ENCODE results near the gene NAALADL2.
"Not testable (repeated sequence)": the region's sequence is repeated elsewhere in the genome, so short reads cannot be mapped to it uniquely, and the experiment has no call there.

The NAALADL2 gene

DNA sequence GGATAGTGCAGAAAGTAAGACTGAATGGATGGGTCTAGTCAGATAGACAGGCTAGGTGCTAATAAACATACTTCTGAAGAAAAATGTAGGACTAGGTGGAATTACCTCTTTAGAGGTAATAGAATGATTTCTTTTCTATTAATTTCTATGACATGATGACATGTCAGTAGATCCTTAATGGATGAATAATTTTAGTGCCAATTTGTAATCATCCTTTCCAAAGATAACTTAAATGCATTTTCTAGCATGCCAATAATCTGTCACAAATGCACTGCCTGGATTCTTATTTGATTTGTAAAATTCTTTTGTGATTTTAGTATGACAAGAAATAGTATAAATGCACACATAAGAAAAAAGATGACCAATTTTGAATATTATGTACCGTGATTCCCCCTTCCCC is 356.7 kb downstream of the NAALADL2 start:
- DNase-seq, result no peak

DNA sequence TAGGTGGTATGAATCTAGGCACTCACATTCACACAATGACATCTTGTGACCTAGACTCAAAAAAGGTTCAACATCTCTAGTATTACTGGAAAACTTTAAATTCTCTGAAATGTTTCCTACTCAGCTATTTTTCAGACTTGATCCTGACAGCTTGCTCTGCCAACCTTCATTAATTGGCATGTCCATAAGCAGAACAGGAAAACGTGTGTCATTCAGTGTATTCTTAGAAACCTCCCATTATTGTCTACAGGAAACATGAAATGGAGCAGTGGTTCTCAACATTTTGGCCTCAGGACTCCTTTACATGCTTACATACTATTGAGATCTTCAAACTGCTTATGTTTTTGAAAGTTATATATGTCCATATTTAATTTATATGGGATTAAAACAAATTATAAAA is 363.2 kb downstream of the NAALADL2 start:
- no peak for DNase-seq

DNA sequence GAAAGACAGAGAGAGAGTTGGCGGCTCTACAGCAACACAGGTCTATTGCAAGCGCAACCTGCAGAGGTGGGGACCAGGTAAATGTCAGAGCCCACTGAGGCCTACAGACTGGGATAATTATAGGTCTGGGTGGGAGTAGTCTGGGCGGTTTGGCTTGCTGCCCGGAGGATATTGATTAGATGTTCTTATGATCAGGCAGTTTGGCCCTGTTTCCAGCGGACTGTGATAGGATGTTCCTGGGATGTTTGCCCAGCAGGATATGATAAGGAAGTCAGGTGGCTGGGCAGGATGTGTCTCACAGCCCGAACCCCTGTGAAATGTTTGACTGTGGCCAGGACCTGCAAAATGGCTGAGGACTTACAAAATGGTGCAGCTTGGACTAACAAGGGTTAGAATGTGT is 364.9 kb downstream of the NAALADL2 start:
- DNase-seq, result no peak

DNA sequence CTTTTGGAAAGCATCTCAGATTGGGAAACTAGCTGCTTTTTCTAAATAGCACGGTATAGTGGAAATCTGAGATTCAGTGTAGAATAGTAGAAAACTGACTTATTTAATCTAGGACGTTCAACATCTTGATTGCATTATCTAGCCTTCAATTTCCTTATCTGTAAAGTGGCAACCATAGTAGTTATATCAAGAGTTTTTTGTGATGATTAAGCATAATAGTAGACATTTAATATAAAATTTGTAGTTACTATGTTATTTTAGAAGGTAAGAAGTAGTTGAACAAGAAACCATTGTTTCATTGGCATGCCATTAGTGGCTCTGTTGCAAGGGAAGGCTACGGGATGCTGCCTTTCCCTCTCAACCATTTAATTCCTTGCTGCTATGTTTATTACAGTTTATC is 367.3 kb downstream of the NAALADL2 start:
- no peak for DNase-seq

DNA sequence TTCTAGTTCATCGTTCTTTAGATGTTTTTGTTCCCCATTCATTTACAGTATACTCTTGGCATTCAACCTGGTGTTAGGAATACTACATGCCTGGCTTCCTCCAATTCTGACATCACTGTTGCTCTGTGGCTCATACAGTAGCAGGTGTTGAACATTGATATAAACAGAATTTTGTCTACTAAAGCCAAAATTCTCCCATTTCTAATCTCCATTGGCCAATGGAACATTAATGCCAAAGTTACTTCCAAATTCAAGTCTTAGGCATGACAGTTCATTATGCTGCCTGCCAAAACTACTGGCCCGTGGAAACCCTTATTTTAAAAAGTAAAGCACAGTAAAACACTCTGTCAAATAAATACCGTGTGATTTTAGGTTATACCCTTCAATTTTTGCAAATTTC is 368.0 kb downstream of the NAALADL2 start:
- DNase-seq, result no peak

DNA sequence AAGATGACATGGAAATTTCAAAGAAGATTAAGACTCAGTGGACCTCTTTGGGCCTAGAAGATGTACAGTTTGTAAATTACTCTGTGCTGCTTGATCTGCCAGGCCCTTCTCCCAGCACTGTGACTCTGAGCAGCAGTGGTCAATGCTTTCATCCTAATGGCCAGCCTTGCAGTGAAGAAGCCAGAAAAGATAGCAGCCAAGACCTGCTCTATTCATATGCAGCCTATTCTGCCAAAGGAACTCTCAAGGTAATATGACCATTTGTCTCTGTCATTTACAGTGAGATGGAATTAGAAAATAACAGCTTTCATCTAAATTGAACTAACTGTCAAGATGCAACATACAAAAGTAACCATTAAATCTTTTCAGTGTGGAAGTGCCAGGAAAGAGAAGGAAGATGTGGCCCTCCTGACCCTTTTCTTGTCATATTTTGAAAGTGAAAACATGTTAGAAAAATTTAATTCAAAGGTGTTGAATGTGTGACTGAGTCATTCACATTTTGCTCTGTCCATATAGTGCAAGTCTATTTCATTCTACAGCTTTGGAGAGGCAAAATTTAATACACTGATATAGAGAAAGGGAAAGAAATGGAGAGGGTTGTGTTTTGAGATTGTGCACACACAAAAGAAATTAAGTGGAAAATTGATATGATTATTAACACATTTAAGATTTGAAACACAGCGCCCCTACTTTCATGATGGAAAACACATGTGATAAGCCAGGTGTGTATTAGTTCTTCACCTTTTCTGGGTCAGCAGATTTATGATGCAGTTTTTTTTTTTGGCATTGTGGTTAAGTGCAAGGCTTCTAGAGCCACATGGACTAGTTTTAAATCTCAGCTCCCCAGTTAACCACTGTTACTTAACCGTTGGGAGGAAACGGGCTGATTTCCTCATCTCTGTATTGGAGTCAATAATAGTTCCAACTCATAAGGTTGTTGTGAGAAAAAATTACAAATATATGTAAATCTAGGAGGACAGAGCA is 375.1 kb downstream of the NAALADL2 start:
- no peak for DNase-seq

DNA sequence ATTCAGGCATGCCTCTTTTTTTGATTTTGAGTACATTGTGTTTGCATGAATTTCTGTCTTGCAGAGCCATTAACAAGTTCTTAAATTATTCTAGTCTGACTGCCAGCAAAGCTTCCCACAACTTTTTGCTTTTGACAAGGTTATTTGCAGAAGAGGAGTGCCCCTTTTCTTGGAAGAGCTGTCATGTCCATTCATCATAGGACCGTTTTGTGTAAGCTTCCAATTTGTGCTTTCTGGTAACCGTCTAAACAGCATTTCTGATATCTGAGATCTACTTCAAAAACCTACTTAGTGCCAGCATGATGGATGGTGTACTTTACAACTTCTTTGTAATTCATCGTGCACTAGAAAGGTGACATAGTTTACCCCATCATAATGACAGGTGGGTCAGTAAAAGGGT is 379.7 kb downstream of the NAALADL2 start:
- DNase-seq, result no peak

DNA sequence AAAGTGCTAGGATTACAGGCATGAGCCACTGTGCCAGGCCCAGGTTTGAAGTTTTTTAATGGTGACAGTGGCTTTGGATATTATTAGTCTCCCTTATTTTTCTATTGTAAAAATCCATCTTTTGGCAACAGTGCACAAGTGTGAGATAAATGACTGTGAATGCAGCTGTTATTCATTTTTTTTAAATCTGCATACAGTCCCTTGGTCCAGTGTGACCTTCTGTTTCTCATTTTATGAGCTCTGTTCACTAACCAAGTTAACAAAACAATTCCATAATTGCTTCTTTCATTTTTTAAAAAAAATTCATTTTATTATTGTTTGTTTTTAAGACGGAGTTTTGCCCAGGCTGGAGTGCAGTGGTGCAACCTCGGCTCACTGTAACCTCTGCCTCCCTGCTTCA is 381.8 kb downstream of the NAALADL2 start:
- no peak for DNase-seq

DNA sequence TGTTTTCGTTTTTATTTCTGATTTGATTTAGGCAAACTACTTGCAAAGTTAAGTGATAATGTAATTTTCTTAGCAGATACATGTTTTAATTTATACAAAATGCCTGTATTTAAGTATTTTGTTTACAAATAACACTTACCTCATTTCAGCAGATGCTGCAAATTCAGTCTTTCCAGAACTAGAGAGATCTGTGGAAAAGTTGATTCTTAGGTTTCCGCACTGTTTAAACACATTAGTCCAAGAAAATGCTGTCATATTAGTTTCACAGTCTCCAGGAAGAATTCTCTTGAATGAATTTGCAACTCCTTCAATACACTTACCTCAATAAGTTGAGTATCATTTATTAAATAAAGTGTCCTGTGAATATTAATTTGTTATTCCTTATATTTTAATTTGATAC is 383.1 kb downstream of the NAALADL2 start:
- no peak for DNase-seq

DNA sequence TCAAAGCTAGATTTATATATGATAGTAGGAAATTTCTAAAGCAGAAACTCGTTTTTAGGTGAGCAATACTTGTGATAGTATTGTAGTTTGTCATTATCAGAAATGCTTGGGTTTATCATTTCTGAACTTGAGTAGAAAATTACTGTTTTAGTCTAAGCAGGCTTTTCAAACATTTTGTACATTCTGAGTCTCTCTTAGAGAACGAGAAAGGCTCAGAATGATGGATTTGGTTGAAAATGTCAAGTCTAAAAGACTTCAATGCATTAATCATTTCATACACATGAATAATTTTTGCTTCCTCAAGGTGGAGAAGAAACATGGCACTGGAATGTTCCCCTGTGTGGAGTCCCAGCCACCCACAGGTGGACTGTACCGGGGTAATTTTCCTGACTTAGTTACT is 387.1 kb downstream of the NAALADL2 start:
- DNase-seq, result no peak

DNA sequence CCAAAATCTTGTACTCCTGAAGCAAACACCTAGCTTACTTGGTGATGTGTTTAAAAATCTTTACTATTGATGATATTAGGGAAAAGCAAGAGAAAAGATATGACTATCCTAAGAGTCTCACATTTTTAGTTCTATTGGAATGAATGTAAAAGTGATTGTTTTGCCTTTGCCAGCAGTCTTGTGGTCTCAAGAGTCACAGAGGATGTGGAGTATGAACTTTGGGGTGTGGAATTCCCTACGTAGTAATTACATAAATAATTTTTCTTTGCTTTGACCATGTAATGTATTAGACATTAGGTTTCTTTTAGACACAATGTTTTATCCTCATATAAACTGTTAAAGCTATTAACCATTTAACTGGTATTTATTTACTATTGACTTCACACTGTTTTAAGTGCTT is 387.6 kb downstream of the NAALADL2 start:
- no peak for DNase-seq

DNA sequence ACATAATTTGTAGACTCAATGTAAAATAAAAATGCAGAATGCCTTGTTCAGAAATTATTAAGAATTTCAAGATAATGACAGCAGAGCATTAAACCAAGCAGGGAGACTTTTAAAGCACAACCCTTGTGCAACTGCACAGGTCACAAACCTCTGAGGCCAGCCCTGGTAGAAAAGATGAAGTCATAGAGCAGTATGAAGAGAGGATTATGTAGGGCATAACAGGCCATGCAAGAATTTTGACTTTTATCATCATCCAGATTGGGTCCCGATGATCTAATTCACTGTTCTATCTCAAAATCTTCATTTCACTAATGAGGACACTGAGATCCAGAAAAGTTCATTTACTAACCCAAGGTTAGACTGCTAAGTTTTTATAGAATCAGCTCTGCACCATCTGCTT is 388.5 kb downstream of the NAALADL2 start:
- DNase-seq, result no peak

DNA sequence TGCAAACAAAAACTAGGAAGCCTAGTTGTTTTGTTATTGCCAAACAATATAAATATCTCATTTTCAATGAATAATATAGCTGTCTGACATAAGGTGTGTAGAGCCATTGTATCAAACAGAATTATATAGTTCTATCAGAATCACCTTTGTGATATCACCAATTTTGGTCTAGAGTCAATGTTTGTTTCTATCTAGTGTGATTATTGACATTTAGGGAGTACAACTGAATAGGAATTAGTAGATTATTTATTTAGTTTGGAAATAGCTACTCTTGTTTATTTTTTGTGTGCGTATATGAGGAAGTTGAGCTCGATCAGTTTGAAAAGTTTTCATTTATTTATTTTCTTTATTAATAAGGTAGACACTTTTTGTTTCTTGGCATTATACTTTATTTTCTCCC is 389.7 kb downstream of the NAALADL2 start:
- DNase-seq, result no peak

DNA sequence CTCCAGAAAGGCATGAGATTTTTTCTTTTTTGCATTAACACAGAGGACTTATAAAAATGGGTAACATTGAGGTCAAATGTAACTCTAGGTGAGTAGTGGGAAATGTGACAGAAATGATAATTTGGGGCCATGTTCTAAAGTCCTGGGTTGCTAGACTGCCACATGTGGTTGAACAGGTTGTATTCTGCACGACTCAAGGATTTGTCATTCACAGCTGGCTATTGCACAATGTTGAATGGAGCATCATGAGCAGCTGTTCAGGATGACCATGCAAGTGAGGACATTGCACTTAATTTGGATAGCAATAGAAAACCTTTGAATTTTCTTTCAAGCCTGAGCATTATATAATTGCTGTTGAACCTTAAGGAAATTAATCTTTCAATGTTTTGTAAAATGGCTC is 396.6 kb downstream of the NAALADL2 start:
- no peak for DNase-seq

DNA sequence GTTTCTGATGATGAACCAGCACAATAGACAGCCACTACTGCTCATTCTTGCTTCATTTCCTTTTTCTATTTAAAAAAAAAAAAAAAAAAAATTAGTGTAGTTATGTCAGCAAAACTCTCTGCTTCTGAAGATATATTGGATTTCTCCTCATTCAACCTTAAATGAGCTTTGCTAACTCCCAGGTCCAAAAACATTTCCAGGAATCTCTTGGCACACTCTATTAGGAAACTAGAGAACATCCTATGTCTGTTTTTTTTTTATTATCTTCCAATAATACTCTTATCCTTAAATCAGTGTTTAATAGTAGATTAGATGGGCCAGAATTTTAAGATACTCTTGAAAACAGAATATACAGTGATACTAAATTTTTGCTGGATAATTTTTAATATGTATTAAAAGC is 398.0 kb downstream of the NAALADL2 start:
- DNase-seq, result no peak

DNA sequence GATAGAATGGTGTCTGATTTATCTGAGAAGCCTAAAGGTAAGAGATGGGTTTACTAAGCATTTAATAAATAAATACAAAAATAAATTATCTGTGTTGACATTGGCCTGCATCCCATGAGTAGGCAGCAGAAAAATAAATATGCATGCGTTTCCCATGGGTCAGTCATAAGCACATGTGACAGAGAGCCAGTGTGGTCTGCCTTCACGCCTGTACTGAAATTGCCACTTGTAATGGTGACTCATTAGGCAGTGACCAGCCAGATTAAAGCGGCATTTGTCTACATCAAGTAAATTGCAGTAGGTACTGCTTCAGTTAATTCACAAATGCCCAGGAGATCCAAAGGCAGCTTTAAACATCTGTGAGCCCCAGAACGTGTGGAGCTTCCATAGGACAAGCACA is 399.6 kb downstream of the NAALADL2 start:
- no peak for DNase-seq

DNA sequence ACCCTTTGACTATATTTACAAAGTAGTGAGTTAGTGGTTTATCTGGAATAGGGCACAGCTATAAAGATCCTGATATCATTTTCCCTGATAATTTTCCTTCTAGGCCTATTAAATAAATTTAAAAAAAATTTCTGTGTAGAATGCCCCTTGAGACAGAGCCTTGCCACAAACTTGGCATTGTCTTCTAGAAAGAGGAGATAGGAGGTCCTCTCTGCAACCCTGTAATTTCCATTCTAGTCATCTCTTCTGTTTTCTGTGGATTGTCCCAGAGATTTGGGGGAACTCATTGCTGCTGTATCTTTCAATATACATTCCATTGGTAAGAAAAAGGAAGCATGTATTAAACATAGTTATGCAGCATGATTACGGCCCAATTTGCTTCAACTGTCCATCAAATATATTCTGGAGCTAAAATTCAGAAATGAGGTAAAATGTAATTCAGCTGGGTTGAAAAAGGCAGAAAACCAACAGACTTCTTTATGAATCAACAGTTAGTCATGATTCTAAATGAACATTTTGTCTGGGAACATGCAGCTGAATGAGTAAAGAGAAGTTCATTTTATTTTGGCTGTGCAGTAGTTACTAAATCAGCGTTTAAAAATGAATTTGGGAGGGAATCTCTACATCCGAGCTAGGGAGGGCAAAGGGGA is 401.1 kb downstream of the NAALADL2 start:
- no peak for DNase-seq

DNA sequence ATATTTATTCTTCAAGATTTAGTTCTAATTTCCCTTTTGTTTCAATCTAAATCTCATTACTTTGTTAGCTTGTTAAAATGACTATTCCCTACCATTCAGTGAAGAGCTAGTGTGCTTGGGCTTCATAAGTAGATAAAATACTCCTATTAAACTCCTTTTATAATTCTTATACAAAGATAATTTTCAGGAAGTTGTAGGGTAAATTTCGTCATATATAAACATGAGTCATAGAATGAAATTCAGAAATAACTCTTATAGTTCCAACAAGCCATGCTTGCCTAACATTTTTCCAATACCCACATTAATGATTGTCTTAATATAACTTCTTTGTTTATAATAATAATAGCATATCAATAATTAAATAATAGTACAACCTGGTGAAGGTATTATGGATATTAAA is 407.3 kb downstream of the NAALADL2 start:
- no peak for DNase-seq

DNA sequence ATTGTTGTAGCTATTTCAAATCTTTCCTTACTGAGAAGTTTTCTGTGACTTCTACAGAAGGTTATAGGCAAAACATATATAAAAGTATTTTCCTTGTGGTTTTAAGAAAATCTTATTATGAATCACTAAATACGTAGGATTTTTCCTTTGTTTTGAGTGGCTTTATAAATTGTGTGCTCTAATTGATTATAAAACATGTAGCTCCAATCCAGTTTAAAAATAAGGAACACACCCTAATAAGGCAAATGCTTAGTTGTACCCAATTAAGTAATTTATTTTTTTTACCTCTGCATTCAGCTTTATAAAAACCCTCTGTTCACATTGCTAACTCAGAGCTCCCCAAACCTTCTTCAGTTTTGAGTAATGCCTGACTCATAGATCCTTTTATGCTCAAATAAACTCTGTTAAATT is 408.0 kb downstream of the NAALADL2 start:
- no peak for DNase-seq

DNA sequence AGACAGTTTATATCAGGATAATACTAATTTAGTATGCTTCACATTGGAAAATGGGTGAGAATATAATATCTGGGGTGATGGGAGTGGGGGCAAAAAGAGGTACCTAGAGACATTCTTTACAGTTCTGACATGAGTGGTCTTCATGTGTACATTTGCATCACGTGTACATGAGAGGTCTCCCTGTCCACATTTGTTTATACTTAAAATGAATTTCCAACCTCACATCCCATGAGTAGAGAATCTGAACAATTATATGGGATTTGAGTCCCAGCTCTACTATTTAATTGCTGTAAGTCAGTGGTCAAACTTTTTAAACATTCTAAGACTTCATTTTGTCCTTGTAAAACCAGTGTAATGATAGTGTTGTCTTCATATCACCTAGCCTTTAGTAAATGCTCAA is 408.4 kb downstream of the NAALADL2 start:
- no peak for DNase-seq

DNA sequence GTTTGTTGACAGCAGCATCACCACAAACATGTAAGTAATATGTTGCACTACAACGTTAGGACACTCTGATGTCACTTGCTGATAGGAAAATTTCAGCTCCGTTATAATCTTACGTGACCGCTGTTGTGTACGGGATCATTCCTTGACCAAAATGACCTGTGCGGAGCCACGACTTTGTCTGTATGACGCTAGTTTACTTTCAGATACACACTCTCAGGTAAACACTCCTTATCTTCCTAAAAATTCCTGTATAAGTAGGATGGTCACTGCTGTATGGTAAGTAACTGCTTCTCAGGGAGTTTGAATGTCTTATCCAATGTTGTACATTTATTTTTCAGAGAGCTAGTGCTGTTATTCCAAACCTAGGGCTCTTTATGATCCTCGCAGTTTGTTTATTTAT is 410.3 kb downstream of the NAALADL2 start:
- DNase-seq, result no peak

DNA sequence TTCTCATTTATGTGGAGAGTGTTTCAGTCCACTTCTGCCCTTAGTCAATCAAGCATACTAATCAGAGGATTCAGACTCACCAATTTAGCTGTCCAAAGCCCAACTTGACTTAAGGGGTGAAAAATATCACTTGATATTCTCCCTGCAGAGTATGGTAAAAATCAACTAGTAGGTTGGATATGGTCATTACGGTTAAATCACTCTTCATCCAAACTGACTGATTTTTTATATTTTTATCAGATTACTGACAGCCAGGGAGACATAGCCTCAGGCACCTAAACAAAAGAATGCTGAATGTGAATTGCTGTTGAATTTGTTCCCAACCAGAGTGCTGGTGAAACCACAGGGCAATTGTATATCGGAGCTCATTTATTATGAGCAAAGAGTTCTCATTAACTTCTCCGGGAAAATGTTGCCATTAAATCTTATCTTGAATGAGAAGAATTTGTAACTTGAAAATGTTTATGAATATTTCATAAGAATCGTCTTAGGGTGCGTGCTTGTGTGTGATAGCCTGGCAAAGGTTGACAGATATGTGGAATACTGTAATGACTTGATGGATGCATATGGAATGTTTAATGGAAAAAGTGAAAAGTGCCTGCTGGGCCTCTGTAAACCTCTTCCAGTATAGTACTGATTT is 411.2 kb downstream of the NAALADL2 start:
- no peak for DNase-seq

DNA sequence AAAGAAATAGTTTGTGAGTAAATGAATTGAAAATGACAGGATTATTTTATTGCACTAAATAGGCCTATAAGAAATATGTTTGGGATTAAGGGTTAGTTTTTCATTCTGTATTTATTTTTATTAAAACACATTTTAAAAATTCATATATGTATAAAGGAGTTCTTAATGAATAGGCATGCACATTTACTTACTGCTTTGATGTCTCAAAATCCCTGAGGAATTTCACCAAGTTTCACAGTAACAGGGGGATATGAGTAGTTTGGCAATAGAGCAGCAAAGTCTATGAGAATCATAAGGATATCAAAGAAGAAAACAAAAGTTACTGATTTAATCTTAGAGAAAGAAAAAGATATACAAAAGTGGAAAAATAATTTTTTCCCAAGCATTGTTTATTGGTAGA is 411.7 kb downstream of the NAALADL2 start:
- no peak for DNase-seq

DNA sequence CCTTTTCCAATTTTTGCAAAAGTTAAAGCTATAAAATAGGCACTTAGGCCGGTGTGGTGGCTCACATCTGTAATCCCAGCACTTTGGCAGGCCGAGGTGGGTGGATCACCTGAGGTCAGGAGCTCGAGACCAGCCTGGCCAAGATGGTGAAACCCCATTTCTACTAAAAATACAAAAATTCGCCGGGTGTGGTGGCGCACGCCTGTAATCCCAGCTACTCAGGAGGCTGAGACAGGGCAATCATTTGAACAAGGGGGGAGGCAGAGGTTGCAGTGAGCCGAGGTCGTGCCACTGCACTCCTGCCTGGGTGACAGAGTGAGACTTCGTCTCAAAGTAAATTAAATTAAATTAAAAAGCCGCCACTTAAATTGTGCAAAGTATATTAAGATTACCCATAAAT is 412.3 kb downstream of the NAALADL2 start:
- DNase-seq, result not testable (repeated sequence)

All from stimulated activated CD4-positive, alpha-beta T cell treated with anti-CD3 and anti-CD28 coated beads, Interleukin-15, amount 100 ng/mL, for 24 hours (primary cell).